GM18505 (cell line): Measurements from ENCODE around the gene FREM2.

Experiments
- ATAC-seq: cut with Tn5 transposase; IDR thresholded peaks from one replicate; pipeline ENCODE4 v1.9.1; 2021; ENCODE audit not compliant: unreplicated experiment
- POLR2A ChIP-seq: IDR thresholded peaks from 4 replicates; pipeline ENCODE4 v1.6.1; 2011; ENCODE audit warnings: borderline replicate concordance; ENCODE audit not compliant: insufficient read depth, insufficient read length; ENCODE audit errors: extremely low read depth

The FREM2 gene

DNA sequence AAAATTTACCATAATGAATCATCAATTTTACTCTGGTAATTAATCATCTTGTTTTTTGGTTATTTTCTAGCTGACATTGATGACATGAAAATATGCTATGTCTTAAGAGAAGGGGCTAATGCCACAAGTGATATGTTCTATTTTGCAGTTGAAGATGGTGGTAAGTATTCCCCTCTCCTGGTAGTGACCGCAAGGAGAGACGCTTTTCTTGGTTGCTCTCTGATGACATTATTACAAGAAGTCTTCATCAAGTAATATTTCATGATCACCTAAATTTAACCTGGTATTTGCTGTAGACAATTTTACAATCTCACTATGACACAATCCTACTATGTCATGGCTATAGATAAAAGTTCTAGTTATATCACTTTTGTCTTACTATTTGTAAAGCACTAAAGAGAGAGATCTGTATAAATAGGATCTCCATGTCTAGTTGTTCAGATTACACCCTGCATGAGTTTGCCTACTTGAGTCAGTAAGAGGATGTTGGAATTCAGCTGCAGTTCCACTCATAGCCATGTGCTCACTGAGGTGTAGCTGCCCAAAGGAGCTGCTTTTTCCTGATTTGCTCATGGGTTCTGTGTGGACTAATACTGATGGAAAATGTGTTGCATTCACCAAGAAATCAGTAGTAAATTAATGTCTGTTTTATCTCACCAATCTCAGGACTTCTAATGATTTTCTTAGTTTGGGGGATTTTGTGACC lies 10.9 kb downstream of the FREM2 start:
- no peak for ATAC-seq
- TF ChIP-seq POLR2A = no peak

DNA sequence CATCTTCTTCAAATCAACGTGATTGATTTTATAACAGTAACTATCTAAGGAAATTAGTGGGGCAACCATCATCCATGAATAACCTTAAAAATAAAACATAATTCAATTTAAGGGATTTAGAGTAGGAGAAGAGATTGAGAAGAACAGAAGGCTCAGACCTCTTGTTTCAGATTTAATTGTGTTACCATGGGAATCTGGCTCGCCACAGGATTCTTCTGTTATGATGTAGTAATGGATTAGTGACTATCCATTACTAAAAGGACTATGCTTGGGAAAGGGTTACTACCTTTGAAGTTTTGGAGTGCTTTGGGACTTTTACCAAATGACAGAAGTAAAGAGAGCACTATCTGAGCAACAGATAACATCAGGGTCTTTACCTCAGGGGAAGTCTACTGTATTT lies 13.2 kb downstream of the FREM2 start:
- ATAC-seq = no peak
- TF ChIP-seq POLR2A = no peak

DNA sequence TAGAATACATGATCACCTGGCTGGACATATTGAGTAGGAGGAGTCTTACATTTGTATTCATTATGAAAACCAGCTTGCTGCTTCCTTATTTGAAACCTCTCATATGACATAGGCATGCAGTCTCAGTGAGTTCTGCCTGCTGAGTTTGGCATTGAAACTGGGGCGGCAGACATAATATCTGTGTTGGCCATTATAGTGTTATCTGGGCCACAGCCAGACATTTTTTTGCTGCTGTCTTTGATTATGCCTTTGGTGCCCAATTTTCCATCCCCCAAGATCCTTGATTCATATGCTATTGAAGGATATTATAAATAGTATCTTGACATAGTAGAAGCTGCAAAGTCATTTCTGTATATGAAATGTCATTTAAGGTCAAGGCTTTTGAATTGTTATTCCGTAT lies 15.8 kb downstream of the FREM2 start:
- TF ChIP-seq POLR2A = no peak
- ATAC-seq = no peak

DNA sequence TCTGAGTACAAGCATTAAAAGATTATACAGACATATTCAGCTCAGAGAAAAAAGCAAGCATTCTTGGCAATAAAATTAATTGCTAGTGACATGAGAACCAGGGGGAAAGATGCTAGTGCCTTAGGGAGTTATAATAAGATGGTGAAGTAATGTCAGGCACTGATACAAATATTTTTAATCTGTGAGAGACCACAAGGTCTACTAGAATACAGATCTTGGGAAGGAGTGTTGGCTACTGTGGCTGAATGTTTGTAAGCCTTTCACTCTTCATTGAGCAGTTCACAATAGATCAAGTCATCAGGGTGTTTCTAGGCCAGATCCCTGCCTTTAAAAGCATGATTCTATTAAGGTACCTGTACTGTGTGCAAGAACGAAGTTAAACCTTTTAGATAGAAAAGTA lies 16.4 kb downstream of the FREM2 start:
- no peak for ATAC-seq
- TF ChIP-seq POLR2A = no peak

DNA sequence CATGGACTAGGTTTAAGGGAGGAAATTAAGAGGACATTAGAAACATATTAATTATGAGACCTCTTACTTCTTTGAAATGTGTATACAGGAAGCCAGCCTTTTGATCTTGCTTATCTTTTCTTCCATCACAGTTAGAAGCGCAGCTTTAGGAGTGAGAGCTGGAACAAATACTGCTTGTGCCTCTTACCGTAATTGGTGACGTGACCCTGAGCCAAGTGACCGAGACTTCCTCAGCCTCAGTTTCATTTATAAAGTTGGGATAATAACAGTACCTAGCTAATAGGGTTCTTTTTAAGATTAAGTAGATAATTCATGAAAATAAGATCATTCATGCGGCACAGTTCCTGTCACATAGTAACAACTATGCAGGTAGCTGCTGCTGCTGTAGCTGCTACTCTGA lies 18.5 kb downstream of the FREM2 start:
- no peak for ATAC-seq
- no peak for TF ChIP-seq POLR2A

DNA sequence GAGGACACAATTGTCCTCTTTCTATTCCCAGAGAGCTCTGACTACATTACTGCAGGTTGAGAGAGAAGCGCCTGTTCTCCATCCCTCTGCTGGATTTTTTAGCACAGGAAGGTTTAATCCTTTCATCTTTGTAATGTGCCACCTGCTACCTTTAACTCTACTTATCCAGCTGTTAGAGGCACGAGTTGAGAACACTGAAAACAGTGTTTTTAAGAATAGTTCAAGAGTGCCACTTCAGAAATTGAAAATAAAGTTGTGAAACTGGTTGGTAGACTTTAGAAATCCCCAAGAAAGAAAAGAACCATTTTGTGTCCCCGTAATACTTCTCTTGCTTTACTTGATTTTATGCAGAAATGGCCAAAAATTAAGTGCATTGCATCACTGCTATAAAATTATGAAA lies 20.6 kb downstream of the FREM2 start:
- ATAC-seq = no peak
- TF ChIP-seq POLR2A = no peak

DNA sequence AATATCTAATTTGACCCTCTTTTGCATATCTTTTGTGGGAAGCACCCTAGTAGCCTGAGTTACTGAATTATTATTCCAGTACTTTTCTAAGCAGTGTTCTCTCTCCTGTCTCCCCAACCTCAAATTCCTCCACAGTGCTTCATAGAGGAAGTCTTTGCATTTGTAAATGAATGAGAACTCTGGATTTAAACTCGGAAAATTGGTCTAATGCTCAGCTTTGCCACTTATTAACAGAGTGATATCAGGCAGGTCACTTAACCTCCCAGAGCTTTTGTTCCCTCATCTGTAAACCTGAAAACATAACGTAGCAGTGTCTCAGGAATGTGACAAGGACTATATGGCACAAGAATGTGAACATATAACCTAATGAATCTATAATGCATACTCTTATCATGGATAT lies 26.2 kb downstream of the FREM2 start:
- ATAC-seq = no peak
- TF ChIP-seq POLR2A = no peak

DNA sequence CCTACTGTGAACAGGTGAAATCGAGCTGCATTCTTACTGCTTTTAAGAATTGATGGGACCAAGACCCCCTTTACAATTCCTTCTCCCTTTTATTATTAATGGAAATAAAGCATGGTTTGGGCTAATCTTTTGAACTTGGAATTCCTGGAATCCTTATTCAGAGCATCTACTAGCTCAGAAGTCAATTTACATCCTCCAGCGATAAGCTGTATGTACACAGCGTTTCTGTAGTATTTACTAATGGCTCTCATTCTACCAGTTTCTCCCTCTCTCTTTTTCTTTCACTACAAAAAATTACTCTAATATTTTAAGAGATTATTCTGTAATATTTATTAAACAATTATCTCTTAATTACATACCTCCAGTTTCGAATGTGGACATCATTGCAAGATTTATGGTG lies 31.5 kb downstream of the FREM2 start:
- TF ChIP-seq POLR2A = no peak
- no peak for ATAC-seq

DNA sequence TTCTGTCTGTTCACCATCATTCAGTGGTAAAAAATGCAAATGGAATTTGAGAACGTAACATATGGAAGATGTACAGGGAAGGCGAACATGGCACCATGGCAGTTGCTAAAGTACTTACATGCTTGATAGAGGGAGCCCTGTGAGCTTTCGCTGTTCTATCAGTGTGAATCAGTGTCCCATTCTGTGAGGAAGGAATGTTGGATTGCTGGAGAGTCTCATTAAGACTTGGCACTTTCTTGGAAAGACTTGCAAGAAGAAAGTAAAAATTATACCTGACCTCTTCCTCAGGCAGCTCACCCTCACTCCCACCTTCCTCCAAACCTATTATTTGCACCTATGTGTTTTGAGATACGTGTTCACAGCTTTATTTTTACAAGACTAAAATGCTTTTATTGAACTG lies 43.5 kb downstream of the FREM2 start:
- no peak for ATAC-seq
- TF ChIP-seq POLR2A = no peak

DNA sequence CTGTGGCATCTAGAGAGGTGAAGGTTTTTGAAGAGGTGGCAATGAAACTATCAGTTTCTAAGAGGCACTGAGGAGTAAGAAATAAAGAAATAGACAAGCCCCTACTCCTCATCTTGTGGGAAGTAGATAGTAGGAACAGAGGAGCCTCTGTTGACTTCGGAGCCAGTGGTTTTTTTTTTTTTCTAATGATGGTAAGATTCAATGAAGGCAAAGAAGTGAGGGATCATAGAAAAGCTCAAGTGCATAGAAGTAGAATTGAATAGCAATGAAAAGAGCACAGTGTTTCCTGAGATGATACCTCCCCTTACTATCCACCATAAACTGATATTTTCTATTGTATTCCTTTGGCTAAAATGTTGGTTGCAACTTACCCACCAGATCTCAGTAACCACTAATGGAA lies 46.3 kb downstream of the FREM2 start:
- ATAC-seq = no peak

DNA sequence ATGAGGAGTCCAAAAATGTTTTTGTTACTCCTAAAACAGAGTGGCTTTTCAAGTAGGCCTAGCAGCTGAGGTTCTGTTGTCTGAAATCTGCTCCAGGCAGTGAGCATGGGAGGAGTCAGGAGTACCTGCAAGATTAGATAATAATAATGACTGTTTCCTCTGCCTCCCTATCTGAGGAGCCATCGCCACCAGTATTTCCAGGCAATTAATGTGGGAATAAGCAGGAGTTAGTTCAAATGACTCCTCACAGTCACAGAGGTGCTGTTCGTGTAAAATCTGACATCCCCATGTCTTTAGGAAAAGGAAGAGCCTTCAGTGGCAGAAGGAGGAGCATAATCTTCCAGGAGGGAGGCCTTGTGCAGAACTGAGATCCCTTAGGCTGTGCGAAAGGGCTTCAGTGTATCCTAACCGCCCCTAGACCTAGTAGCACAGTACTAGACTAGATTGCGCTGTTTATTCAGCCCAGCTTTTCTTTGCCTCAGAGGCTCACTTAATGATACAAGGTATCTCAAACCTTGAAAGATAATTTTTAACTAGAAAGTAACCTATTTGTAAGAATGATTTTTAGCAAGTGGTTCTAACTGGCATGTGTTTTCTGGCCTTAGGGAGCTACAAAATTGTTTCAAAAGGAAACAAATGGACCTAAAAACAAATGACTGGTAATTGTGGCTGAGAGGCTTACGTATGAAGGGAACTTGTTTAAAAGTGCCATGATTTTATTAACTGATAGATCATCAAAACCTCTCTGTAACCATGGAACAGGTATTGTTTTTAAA lies 49.0 kb downstream of the FREM2 start:
- no peak for TF ChIP-seq POLR2A
- ATAC-seq = no peak

More for the DNA sequence above, 46.3 kb downstream of the FREM2 start:
- TF ChIP-seq POLR2A = no peak

DNA sequence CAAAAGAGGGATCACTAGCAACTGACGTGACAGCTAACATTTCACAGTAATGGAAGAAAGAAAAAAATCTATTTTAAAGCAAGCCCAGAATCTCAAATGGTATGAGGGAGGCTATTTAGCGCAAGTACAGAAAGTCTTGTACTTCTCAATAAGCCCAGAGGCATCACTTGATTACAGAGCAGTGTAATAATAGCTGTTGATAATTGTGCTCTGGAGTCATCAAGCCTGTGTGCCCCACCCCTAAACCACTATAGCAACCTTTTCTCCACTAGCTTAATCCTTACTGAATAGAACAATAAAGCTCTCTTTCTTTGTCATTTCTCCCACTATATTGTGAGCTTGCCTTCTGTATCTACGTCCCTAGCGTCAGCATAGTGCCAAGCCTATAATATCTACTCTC lies 56.6 kb downstream of the FREM2 start:
- TF ChIP-seq POLR2A = no peak
- no peak for ATAC-seq

DNA sequence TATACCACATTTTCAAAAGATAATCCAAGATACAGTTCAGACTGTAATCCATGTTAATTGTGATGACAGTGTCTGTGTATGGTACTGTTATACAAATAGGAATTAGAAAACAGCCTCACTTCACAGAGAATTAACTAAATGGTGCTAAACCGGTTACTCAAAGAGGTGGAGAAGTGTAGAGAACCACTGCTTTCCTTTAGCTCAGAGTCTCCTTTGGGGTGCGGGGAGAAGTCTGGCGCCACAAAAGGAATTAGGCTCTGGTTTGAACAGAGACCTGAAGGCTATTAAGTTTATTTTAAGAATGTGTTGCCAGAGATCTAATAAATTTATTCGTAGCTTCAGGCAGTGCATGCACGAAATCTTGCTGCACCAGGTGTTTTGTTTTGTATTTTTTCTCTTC lies 65.8 kb downstream of the FREM2 start:
- ATAC-seq = no peak
- TF ChIP-seq POLR2A = no peak

DNA sequence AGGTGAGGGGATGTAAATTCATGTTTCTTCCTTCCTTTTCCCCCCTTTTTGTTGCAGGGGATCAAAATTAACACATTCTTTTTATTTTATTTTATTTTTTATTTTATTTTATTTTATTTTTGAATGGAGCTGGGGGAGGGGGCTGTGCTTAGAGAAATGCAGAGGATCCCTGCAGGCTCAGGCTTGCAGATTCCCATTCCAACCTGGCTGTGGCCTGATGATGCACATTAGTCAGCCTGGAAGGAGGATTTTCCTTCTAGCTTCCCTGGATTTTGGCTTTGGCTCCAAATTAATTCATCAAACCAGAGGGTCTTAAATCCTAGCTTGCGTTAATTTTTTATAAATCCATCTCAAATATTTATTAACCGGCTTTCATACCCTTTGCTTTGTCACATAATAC lies 67.0 kb downstream of the FREM2 start:
- no peak for ATAC-seq
- no peak for TF ChIP-seq POLR2A
